ENCODE data around the gene PPL.
"Not testable (repeated sequence)": the region's sequence is repeated elsewhere in the genome, so short reads cannot be mapped to it uniquely, and the experiment has no call there.

PPL gene

DNA sequence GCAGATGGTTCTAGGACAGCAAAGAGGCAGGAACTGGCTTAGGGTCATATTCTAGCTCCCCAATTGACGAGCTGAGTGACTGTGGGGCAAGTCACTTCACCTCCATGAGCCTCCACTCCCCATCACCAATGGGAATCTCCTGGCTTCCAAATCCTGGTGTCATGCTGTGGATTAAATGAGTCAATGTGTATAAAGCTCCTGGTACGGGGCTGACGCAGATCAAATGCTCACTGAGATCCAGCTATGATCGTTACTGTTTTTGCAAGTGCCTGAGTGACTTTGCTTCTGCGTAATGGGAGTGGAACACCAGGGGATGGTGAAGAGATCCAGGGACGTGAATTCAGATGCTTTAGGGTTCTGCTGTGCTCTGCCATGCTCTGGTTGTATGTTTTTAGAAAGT, 23.6 kb upstream of the PPL start:
- DNase-seq (ENCODE audit: low read depth in 2 of 2), result no peak

DNA sequence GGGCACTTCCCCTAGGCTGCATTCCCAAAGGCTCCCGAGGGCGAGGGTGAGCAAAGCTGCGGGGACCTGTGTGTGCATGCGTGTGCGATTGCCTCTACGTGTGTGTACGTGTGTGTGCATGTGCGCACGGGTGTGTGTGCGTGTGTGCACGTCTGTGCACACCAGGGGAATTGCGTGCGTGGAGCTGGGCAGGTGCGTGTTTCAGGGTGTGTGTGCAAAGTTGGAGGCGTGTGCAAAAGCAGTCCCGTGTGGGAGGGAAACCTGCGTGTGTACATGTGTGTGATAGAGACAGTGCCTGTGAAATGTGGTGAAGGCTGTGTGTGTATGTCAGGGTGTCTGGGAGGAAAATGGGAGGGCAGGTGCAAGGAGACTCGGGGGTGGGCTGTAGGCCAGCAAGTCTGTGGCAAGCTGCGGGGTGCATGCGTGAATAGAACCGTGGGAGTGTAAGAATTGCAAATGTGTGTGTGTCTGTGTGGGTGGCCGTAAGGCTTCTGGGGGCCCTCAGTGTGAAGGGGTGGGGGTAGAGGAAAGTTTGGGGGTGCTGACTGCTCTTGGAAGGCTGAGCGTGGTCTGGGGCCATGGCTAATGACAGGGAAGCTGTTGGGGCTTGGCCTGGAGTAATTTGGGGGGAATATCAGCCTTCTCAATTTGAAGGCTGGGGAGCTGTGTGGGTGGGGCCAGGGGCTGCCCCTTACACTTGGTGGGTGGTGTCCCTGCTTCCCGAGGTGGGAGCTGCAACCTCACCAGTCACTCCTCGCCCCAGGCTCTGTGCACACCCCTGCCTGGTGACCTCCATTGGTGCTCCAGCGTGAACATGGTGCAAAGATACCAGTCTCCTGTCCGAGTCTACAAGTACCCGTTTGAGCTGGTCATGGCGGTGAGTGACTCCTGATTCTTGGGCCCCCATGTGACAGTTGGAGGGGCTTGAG, 21.8 kb upstream of the PPL start:
- DNase-seq (ENCODE audit: low read depth in 2 of 2), result no peak

DNA sequence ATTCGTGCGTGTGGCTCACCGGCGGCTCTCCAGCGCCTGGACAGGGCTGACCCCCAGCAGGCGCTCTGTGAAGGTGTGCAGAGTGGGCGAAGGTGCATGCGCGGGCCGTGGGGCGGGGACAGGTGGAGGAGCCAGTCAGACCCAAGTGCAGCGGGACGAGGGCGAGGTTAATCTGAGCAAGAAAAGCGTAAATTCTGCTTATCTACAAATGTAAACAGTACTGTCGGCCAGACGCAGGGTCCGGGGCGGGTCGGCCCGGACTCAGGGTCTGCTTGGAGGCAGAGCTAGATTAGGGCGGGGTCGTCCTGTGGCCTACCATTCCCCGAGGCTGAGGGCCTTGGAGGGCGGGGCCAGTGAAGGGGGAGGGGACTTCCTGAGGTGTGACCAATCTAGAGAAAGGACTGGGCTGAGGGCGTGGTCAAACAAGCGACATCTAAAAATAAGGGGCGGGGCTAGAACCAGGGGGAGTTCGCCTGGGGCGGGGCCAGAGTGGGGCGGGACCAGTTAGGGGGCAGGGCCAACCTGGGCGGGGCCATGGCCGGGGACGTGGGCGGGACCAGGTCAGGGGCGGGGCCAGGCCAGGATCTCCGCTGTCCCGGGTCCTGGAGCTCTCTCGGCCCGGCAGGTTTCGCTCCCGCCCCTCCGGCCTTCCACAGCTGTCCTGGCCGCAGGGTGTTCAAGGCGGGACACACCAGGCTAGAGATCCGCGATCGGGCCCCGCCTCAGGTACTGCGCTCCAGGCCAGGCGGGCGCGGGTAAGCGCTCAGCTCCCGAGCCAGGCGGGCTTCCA, 21.0 kb upstream of the PPL start, which contains the start of gene SEC14L5:
Gene SEC14L5, plus strand, starts transcription at position 611 of the 790 bp plus-strand sequence. CDS start 994 bp downstream, outside the sequence.
- peak; percentile 60 to 70 for DNase-seq (ENCODE audit: low read depth in 2 of 2)

DNA sequence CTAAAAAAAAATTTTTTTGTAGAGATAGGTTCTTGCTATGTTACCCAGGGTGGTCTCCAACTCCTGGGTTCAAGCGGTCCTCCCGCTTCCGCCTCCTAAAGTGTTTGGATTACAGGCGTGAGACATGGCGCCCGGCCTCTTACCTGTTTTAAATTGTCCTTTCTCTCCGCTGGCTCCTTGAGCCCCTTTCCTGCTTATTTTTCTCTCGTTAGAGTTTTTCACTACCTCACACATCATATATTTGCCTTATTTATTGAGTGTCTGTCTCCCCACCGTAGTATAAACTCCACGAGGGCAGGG, 20.4 kb upstream of the PPL start:
- no peak for DNase-seq (ENCODE audit: low read depth in 2 of 2)

DNA sequence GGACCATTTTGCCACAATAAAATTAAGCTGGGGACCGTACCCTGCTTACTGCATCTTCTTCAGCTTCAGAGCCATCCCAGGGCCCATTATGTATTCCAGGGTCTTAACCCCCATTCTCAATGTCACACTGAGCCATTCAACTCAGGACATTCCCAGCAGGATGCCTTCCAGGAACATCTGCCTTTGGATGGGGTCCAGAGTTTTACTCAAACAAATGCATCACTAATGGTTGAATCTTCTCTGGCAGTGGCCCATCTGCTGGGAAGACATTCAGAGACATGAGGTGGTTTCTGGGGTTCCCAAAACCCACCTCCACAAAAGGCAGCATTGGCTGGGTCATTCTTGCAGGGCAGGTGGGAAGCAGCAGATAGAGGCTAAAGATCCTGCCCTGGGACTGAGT, 17.8 kb upstream of the PPL start:
- no peak for DNase-seq (ENCODE audit: low read depth in 2 of 2)

DNA sequence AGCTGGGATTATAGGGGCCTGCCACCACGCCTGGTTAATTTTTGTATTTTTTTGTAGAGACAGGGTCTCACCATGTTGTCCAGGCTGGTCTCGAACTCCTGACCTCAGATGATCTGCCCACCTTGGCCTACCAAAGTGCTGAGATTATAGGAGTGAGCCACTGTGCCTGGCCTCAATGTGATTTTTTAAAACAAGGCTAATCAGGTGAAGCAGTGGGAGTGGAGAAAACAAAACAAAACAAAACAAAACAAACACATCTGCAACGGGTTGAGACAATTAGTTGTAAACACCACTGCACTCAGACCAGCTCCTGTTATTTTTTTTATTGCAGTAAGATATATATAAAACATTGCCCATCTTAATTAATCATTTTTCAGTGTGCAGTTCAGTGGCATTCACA, 14.6 kb upstream of the PPL start:
- not testable (repeated sequence) for DNase-seq (ENCODE audit: low read depth in 2 of 2)

DNA sequence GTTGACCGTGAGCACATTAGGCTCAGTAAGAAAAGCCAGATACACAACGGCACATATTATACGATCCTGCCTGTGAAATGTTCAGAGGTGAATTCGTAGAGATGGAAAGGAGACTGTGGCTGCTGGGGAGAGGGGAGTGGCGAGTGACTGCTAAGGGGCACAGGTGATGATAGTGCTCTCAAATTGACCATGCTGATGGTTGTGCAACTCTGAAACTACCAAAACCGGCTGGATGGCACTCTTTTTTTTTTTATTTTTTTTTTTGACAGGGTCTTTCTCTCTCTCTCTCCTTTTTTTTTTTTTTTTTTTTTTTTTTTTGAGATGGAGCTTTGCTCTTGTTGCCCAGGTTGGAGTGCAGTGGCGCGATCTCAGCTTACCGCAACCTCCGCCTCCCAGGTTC, 13.0 kb upstream of the PPL start:
- DNase-seq (ENCODE audit: low read depth in 2 of 2), result no peak

DNA sequence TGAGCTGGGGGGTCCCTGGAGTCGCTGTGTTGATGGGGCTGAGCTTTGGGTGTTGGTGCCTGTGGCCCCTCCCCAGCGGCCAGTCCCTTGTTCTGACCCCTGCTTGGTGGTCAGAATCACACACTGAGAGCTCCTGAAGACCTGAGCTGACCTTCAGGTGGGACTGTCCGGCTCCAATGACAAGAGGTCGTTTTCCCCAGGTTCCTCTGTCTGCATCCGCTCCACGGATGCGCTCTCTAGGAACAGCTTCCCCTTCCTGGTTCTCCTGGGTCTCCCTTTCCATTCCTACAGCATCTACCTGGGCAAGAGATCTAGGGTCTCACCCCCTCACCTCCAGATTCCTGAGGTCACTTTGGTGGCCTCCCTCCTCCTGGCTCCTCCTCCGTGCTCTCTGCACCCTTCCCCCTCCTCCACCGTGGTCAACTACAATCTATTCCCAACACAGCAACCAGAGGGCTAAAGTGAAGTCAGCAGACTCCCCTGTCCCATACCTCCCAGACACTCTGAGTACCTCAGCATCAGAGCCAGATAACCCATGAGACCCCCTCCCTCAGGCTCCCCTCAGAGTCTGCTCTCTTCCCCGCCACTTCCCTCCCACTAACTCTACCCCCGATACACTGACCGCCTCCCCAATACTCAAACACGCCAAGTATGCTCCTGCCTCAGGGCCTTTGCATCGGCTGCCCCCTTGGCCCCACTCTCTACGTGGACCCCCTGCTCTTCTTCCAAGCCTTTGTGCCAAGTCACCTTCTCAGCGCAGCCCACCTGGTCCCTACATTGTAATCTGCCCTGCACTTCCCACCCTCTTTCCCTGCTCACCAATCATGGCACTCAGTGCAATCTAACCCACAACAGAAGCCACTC, 12.2 kb upstream of the PPL start:
- DNase-seq (ENCODE audit: low read depth in 2 of 2), result no peak

DNA sequence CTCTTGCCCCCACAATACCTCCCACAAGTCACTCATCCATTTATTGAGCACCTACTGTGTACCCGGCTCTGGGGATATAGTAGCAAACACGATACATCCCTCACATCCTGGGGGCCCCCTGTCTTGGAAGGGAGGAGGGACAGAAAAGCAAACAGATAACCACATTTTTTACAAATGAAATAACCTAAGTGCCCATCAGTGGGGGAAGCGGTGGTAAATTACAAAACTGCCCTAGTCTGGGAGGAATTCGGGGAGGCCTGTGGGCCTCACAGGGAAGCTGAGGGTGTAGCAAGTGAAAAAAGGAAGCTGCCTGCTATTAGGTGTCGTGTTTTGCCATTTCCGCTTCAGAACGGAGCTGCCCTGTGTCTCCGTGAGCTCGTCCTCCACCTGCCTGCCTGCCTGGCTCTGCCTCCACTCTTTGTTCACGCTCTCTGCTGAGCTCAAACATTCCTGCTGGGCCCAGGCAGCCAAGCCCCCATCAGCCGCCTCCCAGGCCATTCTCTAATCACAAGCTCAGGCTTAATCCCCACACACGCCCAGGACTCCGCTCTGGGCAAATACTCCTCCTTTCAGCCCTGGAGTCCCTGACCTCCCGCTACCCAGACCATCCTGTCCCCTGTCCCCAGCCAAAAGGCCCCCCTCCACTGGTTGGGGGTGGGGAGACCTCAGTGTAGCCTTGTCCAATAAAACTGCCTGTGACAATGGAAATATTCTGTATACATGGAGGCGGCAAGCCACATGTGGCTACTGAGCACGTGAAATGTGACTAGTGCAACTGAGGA, 11.0 kb upstream of the PPL start:
- no peak for DNase-seq (ENCODE audit: low read depth in 2 of 2)

DNA sequence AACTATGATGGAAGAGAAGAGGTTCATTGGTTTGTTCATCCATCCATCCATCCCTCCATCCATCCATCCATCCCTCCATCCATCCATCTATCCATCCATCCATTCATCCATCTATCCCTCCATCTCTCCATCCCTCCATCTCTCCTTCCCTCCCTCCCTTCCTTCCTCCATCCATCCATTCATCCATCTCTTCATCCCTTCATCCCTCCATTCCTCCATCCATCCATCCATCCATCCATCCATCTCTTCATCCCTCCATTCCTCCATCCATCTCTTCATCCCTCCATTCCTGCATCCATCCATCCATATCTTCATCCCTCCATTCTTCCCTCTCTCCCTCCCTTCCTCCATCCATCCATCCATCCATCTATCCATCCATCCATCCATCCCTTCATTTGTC, 10.0 kb upstream of the PPL start:
- DNase-seq (ENCODE audit: low read depth in 2 of 2), result no peak

DNA sequence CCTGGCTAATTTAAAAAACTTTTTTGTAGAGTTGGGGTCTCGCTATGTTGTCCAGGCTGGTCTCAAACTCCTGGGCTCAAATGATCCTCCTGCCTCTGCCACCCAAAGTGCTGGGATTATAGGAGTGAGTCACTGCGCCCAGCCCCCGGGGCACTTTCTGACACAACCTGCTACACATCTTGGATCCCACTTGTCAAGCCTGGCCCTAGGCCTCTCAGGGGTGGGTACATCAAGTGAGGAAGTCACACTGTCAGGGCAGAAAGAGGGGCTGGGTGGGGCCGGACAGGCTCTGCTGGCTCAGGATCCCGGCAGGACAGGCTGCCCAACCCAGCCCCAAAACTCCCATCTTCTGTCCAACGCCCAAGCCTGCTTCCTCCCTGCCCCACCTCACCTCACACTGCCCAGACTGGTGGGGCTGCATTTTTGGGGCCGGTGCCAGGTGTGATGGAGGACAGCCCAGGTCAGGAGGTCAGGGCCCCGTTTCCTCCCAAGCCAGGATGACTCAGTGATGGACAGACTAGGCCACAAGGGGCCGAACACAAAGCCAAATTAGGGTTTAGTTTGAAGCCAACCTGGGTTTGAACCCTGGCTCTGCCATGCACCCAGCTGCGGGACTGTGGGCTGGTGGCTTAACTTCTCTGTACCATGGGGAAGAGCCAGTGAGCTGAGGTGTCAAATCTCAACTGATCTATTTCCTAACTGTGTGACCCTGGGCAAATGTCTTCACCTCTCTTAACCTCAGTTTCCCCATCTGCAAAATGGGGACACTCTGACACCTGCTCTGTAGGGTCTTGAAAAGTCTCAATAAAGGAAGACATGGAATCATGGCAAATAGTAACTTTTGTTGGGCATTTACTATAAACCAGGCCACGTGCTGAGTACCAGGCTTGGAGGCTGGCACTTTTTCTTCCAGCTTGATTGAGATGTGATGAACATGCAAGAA, 8.9 kb upstream of the PPL start:
- DNase-seq (ENCODE audit: low read depth in 2 of 2), result no peak

DNA sequence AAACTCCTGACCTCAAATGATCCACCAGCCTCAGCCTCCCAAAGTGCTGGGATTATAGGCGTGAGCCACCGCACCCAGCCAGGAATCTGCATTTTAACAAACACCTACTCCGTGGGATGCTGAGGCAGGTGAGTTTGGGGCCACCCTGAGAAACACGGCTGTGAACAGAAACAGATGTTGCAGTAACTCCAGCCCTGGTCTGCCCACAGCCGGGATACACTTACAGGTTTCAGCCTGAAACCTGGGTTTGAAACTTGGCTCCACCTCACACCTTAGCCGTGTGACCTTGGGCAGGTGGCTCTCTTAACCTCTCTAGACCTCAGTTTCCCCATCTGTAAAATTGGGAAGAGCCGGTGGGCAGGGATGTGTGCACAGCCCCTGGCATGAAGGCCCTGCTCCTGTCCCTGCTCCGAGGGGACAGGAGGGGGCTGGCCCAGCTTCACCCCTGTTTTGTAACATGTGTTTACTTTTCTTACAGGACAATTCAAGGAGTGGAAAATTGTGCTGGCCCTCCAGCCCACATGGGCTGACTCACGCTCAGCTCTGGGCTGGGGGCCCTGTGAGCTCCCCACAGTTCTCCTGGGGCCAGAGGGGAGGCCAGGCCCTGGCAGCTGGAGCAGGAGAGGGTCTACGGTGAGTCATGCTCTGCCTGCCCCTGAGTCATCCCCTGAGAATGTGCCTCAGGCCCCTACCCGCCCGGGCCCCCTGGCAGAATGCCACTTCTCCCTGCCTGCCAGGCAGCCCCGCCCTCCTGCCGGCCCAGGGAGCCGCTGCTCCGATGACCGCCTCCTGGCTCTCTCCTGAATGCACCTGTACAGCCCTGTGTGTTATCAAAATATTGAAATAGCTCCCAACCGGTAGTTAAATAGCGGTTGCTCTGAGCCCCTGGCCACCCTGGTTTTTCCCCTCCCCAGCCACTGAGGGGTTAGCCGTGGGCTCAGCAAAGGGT, 7.7 kb upstream of the PPL start:
- DNase-seq (ENCODE audit: low read depth in 2 of 2), result no peak

DNA sequence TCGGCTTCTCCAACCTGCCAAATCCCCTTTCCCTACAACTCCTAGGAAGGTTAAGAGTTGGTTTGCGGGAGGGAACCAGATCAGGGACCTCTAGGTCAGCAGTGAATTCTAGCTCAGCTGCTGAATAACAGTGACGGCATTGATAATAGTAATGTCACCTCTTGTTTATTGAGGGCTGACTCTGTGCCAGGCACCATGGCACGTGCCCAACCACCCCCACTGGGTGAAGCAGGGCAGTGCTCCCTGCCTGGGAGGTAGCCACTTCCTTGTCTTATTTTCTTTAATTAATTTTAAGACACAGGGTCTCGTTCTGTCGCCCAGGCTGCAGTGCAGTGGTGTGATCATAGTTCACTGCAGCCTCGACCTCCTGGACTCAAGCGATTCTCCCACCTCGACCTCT, 5.5 kb upstream of the PPL start:
- no peak for DNase-seq (ENCODE audit: low read depth in 2 of 2)

DNA sequence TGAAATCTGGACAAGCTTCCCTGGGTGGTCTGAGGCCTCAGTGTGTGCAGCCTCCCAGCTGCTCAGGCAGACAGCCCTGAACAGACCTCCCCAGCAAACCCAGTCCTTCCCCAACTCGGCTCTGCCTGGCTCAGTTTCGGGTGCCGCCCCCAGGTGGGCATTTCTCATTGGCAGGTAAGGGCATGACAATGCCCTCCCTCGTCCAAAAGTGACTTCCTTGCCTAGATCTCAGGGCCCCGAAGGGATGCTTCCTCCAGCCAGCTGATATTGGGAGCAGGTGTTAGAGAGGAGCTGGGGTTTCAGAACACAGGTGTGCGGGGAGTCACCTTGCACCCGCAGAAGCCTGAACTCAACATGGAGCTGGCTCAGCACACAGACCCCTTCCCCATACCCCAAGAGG, 3.8 kb upstream of the PPL start:
- no peak for DNase-seq (ENCODE audit: low read depth in 2 of 2)

DNA sequence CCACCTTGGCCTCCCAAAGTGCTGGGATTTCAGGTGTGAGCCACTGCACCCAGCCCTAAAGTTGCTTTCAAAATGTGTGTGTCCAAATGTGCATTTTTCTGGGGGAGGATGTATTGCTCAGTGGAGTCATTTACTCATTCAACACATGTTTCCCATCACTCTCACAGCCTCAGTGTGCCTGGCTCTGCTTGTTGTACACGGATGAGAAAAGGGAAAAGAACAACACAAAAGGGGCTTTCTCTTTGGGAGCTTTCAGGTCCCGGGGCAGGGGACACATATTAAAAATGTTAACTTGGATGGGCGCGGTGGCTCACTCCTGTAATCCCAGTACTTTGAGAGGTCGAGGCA, 1.7 kb upstream of the PPL start:
- DNase-seq (ENCODE audit: low read depth in 2 of 2), result no peak

DNA sequence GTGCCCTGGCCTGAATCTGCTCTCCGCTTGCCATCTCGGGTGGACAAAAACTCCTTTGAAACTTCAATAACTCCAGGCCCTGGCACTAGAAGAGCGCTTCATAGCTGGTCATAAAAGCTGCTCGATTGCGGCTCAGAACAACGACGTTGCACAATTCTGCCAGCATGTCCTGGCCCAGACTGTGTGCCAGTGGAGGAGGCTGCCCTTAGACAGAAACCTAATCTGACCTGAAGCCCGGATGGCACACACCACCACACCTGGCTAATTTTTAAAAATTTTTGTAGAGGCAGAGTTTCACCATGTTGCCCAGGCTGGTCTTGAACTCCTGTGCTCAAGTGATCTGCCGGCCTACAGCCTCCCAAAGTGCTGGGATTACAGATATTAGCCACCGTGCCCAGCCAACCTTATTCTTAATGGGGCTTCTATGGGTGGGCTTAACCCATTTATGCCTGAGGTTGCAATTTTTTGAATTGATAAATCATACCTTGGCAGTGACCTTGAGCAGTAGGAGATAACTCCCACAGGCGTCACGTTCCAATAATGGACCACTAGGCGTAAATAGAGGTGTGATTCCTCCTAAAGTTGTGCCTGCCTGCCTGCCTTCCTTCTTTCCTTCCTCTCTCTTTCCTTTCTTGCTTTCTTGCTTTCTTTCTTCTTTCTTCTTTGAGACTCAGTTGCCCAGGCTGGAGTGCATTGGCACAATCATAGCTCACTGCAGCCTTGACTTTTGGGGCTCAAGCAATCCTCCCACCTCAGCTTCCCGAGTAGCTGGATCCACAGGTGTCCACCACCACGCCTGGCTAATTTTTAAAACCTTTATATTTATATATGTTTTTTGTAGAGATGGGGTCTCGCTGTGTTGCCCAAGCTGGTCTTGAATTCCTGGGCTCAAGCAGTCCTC, 1.1 kb upstream of the PPL start:
- DNase-seq (ENCODE audit: low read depth in 2 of 2), result no peak

DNA sequence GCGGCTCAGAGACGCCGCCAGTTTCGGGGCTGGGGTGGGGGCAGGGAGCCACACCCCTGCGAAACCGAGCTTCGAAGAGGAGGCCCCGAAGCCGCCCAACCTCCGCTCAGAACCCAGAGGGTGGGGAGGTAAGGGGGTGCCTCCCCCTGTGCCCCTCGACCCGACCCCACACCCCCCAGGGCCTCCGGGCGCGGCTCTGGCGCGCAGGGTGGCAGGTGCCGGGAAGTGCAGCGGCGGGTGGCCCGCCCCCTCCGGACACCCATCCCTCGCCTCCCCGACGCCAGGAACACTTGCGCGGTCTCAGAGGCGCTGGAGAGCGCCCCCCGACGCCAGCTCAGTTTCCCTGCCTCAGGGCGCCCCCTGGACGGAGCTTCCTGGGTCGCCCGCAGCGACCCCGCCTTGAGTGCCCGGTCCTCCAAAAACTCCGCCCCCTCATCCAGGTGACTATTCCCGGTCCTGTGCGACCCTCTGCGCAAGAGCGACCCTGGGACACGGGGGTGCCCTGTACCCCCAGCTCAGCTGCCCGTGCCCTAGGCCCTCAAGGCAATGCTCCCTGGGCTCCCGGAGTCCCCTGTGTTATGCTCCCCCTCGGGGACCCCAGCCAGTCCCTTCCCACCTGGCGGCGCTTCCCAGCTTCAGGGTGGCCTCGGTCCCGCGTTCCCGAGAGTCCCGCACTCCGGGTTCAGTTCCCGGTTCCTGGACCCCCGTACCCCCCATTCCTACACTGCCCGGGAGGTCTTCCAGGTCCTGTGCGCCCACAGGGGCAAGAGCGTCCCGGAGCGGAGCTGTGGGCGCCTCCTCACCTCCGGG, 562 bp downstream of the PPL start:
- DNase-seq (ENCODE audit: low read depth in 2 of 2), result no peak
